Measurements from ENCODE around the gene CLDN34. TPM values are rescaled to one million over a fixed set of nuclear protein-coding genes. Genes with fewer than 3 reads are reported as not detected.

CLDN34 gene
- total RNA-seq, 2 experiments from 2014 or later: not detected

- ATAC-seq: no peak
- Mint-ChIP-seq H3K9me3 (ENCODE audit: low read depth) (no peaks in the 10 kb centered on the region), H3K27me3 (peaks cover 6% of the 10 kb centered on the region), H3K4me3 (peak overlapping the region; percentile 67), H3K4me1 (peaks cover 27% of the 10 kb centered on the region), H3K36me3 (ENCODE audit: low read depth) (peaks cover 5% of the 10 kb centered on the region), H3K27ac (peak overlapping the region; percentile 47)
- CTCF ChIA-PET: interaction anchor here (1.0 to 1.7 kb wide), 5 partner anchors 15 to 103 kb away, joined by 3 to 5 read pairs (median 4); no protein-coding TSS in a partner anchor
- intact Hi-C loops (cut with DNase I, micrococcal nuclease): loop anchor here (5.0 to 10.0 kb wide), 5 partner anchors 66 to 1738 kb away; partner anchors contain the start of genes MSL3 (in 1 of the 2) and TBL1X (in 1 of the 2)
- POLR2A ChIA-PET: no interaction called here
- DNase-seq: no peak
These were observed 49.5 kb downstream of the CLDN34 start for GRCh38 chrX:10016519-10017132.

GRCh38 chrX:10017872-10018271 lies 50.7 kb downstream of the CLDN34 start:
- no peak for ATAC-seq
- H3K36me3 Mint-ChIP-seq (ENCODE audit: low read depth): peaks cover 5% of the 10 kb centered on the region
- intact Hi-C loops (cut with DNase I, micrococcal nuclease): loop anchor here (5.0 to 10.0 kb wide), 5 partner anchors 64 to 1737 kb away; partner anchors contain the start of genes MSL3 (in 1 of the 2) and TBL1X (in 1 of the 2)
- H3K4me3 Mint-ChIP-seq: no peak overlapping the region
- H3K4me1 Mint-ChIP-seq: peaks cover 17% of the 10 kb centered on the region
- ChIA-PET POLR2A (no interaction called here), CTCF (interaction anchor here (1.6 to 1.7 kb wide), 2 partner anchors 21 to 23 kb away, joined by 3 to 4 read pairs; no protein-coding TSS in a partner anchor)
- H3K27ac Mint-ChIP-seq: no peak overlapping the region
- no peak for DNase-seq
- no peaks in the 10 kb centered on the region for H3K9me3 Mint-ChIP-seq (ENCODE audit: low read depth)
- H3K27me3 Mint-ChIP-seq: peaks cover 4% of the 10 kb centered on the region

Other genes with a start within 250 kb of the CLDN34 start
- gene GPR143, start 201.5 kb upstream of the CLDN34 start, total RNA-seq: not detected
- not detected for gene SHROOM2, start 180.9 kb upstream of the CLDN34 start, total RNA-seq
- gene CLCN4, start 189.6 kb downstream of the CLDN34 start, total RNA-seq: not detected